H1 (cell line): ENCODE measurements around the gene UFC1. TPM values are rescaled to one million over a fixed set of nuclear protein-coding genes. Genes with fewer than 3 reads are reported as not detected.

ENCODE experiments used
- CBX8 ChIP-seq: fragments of 300-800, 300-1000 bp; sonication (generic); IDR thresholded peaks from 2 replicates; pipeline ENCODE4 v1.7.1; 2016; ENCODE audit warnings: low read depth, low read length, borderline replicate concordance
- CTCF ChIP-seq, 3 experiments: IDR thresholded peaks; 1 replicate in 2 of 3; 2 replicates in 1 of 3; pipeline versions ENCODE4 v1.5.1 to v1.6.1; 2011; ENCODE audit warnings: low read length in 3 of 3, mild to moderate bottlenecking in 3 of 3, inconsistent platforms in 2 of 3, low read depth in 1 of 3, moderate library complexity in 1 of 3; ENCODE audit not compliant: insufficient read depth in 1 of 3; ENCODE audit errors: control extremely low read depth in 1 of 3
- polyA plus RNA-seq, 7 experiments: library from polyadenylated mRNA; depleted of rRNA in 3 of 7; stranded (reverse) in 5 of 7; unstranded in 2 of 7; fragments of >200 nt in 5 of 7; fragments of 200-250 nt in 2 of 7; gene quantifications; 1 replicate in 5 of 7; 2 replicates in 1 of 7; 4 replicates in 1 of 7; pipeline versions ENCODE4 v1.2.1 to v1.2.3, GENCODE V29; 2011 to 2013; ENCODE audit warnings: missing spikeins in 2 of 7, mixed read lengths in 2 of 7
- total RNA-seq: library from RNA; stranded (reverse); fragmentation: NEBNext Ultra II Directional; extraction: Animal tissue kit (Norgen Biotek cat#: 25700); gene quantifications from 2 replicates; pipeline ENCODE4 v1.2.1, GENCODE V29; 2021

The UFC1 gene
- total and polyA plus RNA-seq, 2 of the 8 experiments (the other 6 are each of a cell fraction or from before 2014, with no cell fraction given): 67.8 to 102 TPM

- no peak for TF ChIP-seq CTCF (IDR thresholded peaks at IDR 0.05; ENCODE audit: control extremely low read depth in 1 of 3, insufficient read depth in 1 of 3, low read depth in 1 of 3, low read length in 3 of 3)
- no peak for TF ChIP-seq CBX8
Observed at GRCh38 chr1:161122967-161123366, 30.8 kb upstream of the UFC1 start (continued).
